CD4-positive, alpha-beta T cell treated with Interleukin-4 for 4 hours (primary cell): ENCODE data around the gene SCAPER.
"Not testable (repeated sequence)": the region's sequence is repeated elsewhere in the genome, so short reads cannot be mapped to it uniquely, and the experiment has no call there.

ENCODE experiments used
- DNase-seq: peaks from one replicate; pipeline ENCODE4 v3.0.0-alpha.2; 2020

SCAPER gene

GRCh38 chr15:76309601-76310330 is 595.4 kb downstream of the SCAPER start:
- no peak for DNase-seq

- DNase-seq = no peak
These were observed 601.2 kb downstream of the SCAPER start for GRCh38 chr15:76303909-76304308.

GRCh38 chr15:76299786-76300185 is 605.4 kb downstream of the SCAPER start:
- DNase-seq = no peak

- no peak for DNase-seq
These were observed 606.2 kb downstream of the SCAPER start for GRCh38 chr15:76298986-76299385.

GRCh38 chr15:76297951-76298350 is 607.2 kb downstream of the SCAPER start:
- DNase-seq = not testable (repeated sequence)
